H1 (cell line): ENCODE results near the gene SRPRB. TPM values are rescaled to one million over a fixed set of nuclear protein-coding genes. Genes with fewer than 3 reads are reported as not detected.

ENCODE experiments used
- CTCF ChIA-PET: fragments of 300-600 bp; sonication (Branson Sonifier 250); formaldehyde crosslinking; loops from one replicate; lab custom pipeline; 2021; ENCODE audit not compliant: partially characterized antibody; lab: Charles Lee
- POLR2A ChIA-PET: fragments of 300-600 bp; sonication (Branson Sonifier 250); formaldehyde crosslinking; loops from one replicate; lab custom pipeline; 2021; ENCODE audit warnings: inconsistent platforms; ENCODE audit not compliant: partially characterized antibody; lab: Charles Lee
- DNase-seq, 2 experiments: peaks; one replicate each; pipeline versions ENCODE4 v3.0.0 to v3.0.0-alpha.2; 2010 to 2022; ENCODE audit warnings: low spot score in 2 of 2, low read depth in 1 of 2, mixed read lengths in 1 of 2
- FAIRE-seq: peaks from 2 replicates; lab custom pipeline; 2011; peaks lifted over from hg19 to GRCh38; lab: Jason Lieb, UNC
- H2AFZ ChIP-seq: 2 replicates; pipeline ENCODE4 v1.8.1; 2012; ENCODE audit warnings: low read length, inconsistent platforms
- H2AK5ac ChIP-seq: 2 replicates; pipeline ENCODE4 v1.6.1; 2013; ENCODE audit warnings: low read depth, low read length
- H2BK120ac ChIP-seq: replicated peaks from 2 replicates; pipeline ENCODE3; 2013; ENCODE audit warnings: low read depth, low read length, inconsistent platforms
- H2BK12ac ChIP-seq: 2 replicates; pipeline ENCODE4 v1.6.1; 2013; ENCODE audit warnings: low read depth, low read length
- H2BK15ac ChIP-seq: 2 replicates; pipeline ENCODE4 v1.6.1; 2013; ENCODE audit warnings: low read length
- H2BK20ac ChIP-seq: 2 replicates; pipeline ENCODE4 v1.6.1; 2013; ENCODE audit warnings: low read length
- H2BK5ac ChIP-seq: 2 replicates; pipeline ENCODE4 v1.6.1; 2013; ENCODE audit warnings: low read depth, low read length
- H3K14ac ChIP-seq: 2 replicates; pipeline ENCODE4 v1.6.1; 2013; ENCODE audit warnings: inconsistent platforms; ENCODE audit not compliant: insufficient read length
- H3K18ac ChIP-seq: 2 replicates; pipeline ENCODE4 v1.6.1; 2013; ENCODE audit warnings: low read length; ENCODE audit errors: extremely low read depth
- H3K23ac ChIP-seq: 2 replicates; pipeline ENCODE4 v1.6.1; 2013; ENCODE audit warnings: inconsistent platforms; ENCODE audit not compliant: insufficient read length
- H3K23me2 ChIP-seq: 2 replicates; pipeline ENCODE4 v1.6.1; 2013; ENCODE audit warnings: low read depth, low read length
- H3K27ac ChIP-seq: 2 replicates; pipeline ENCODE4 v1.6.1; 2011; ENCODE audit warnings: low read depth, low read length, inconsistent platforms
- H3K27me3 ChIP-seq, 4 experiments: replicated peaks in 1 of 4; 1 replicate in 1 of 4; 2 replicates in 3 of 4; pipeline versions ENCODE4 v1.6.1 to v1.8.1; 2011 to 2013; ENCODE audit warnings: low read length in 3 of 4, mild to moderate bottlenecking in 3 of 4, inconsistent platforms in 2 of 4, mixed read lengths in 2 of 4, moderate library complexity in 1 of 4; ENCODE audit not compliant: control insufficient read depth in 3 of 4, insufficient read depth in 3 of 4; ENCODE audit errors: extremely low read depth in 1 of 4
- H3K36me3 ChIP-seq, 4 experiments: 2 replicates each; pipeline versions ENCODE4 v1.6.1 to v1.8.1; 2011 to 2013; ENCODE audit warnings: mild to moderate bottlenecking in 4 of 4, low read length in 3 of 4, moderate library complexity in 2 of 4, control low read depth in 1 of 4, inconsistent platforms in 1 of 4; ENCODE audit not compliant: insufficient read depth in 4 of 4, control insufficient read depth in 2 of 4
- H3K4ac ChIP-seq: replicated peaks from 2 replicates; pipeline ENCODE3; 2013; ENCODE audit warnings: low read length, low read depth, mixed read lengths, inconsistent platforms; ENCODE audit not compliant: insufficient read length
- H3K4me1 ChIP-seq, 4 experiments: replicated peaks in 1 of 4; 1 replicate in 1 of 4; 2 replicates in 3 of 4; pipeline versions ENCODE4 v1.6.1 to v1.8.1; 2011 to 2013; ENCODE audit warnings: low read length in 3 of 4, inconsistent platforms in 2 of 4, mixed read lengths in 1 of 4; ENCODE audit not compliant: insufficient read depth in 4 of 4, control insufficient read depth in 3 of 4
- H3K4me2 ChIP-seq, 2 experiments: 2 replicates each; pipeline versions ENCODE4 v1.6.1 to v1.8.1; 2011 to 2013; ENCODE audit warnings: low read depth in 2 of 2, low read length in 2 of 2, control low read depth in 1 of 2, inconsistent platforms in 1 of 2, mild to moderate bottlenecking in 1 of 2; ENCODE audit not compliant: insufficient read depth in 1 of 2
- H3K4me3 ChIP-seq, 4 experiments: fragments of 200-600, 300-600 bp in 1 of 4; sonication (generic), shearing (Covaris generic), sonication (Bioruptor Twin) in 1 of 4; 2 replicates each; pipeline versions ENCODE4 v1.5.1 to v1.8.1; 2011 to 2016; ENCODE audit warnings: low read length in 4 of 4, low read depth in 3 of 4, control low read depth in 2 of 4, inconsistent platforms in 2 of 4, mild to moderate bottlenecking in 2 of 4, mixed read lengths in 1 of 4, moderate library complexity in 1 of 4; ENCODE audit not compliant: insufficient read depth in 2 of 4; ENCODE audit errors: extremely low read depth in 1 of 4
- H3K56ac ChIP-seq: replicated peaks from 2 replicates; pipeline ENCODE3; 2013; ENCODE audit warnings: low read depth, mild to moderate bottlenecking, mixed read lengths, low read length, inconsistent platforms; ENCODE audit not compliant: insufficient read length
- H3K79me1 ChIP-seq: 2 replicates; pipeline ENCODE4 v1.6.1; 2013; ENCODE audit warnings: low read depth, low read length, control low read depth
- H3K79me2 ChIP-seq, 2 experiments: 2 replicates each; pipeline versions ENCODE4 v1.6.1 to v1.8.1; 2012 to 2013; ENCODE audit warnings: low read length in 2 of 2, mild to moderate bottlenecking in 2 of 2, inconsistent platforms in 1 of 2; ENCODE audit not compliant: insufficient read depth in 2 of 2, control insufficient read depth in 1 of 2
- H3K9ac ChIP-seq, 4 experiments: replicated peaks in 1 of 4; 1 replicate in 1 of 4; 2 replicates in 3 of 4; pipeline versions ENCODE4 v1.6.1 to v1.8.1; 2011 to 2013; ENCODE audit warnings: low read depth in 3 of 4, low read length in 3 of 4, control low read depth in 2 of 4, mild to moderate bottlenecking in 2 of 4, moderate library complexity in 2 of 4, inconsistent platforms in 1 of 4; ENCODE audit errors: extremely low read depth in 1 of 4
- H3K9me3 ChIP-seq, 2 experiments: 2 replicates each; pipeline versions ENCODE4 v1.6.1 to v1.8.1; 2012 to 2013; ENCODE audit warnings: mild to moderate bottlenecking in 2 of 2, moderate library complexity in 2 of 2, control low read depth in 1 of 2, inconsistent platforms in 1 of 2, low read depth in 1 of 2, low read length in 1 of 2, mixed read lengths in 1 of 2; ENCODE audit not compliant: insufficient read depth in 2 of 2
- H4K20me1 ChIP-seq, 2 experiments: replicated peaks in 1 of 2; 2 replicates each; pipeline versions ENCODE3 to v1.8.1; 2011 to 2013; ENCODE audit warnings: inconsistent platforms in 2 of 2, low read length in 2 of 2, mild to moderate bottlenecking in 1 of 2; ENCODE audit not compliant: insufficient read depth in 2 of 2, control insufficient read depth in 1 of 2
- H4K5ac ChIP-seq: 2 replicates; pipeline ENCODE4 v1.6.1; 2013; ENCODE audit warnings: low read length, low read depth, mixed read lengths, inconsistent platforms; ENCODE audit not compliant: insufficient read length
- H4K8ac ChIP-seq: 2 replicates; pipeline ENCODE4 v1.8.0; 2013; ENCODE audit warnings: mild to moderate bottlenecking, moderate library complexity, low read length, inconsistent platforms; ENCODE audit not compliant: insufficient read depth; ENCODE audit errors: extremely low read depth
- H4K91ac ChIP-seq: replicated peaks from 2 replicates; pipeline ENCODE3; 2013; ENCODE audit warnings: low read length, mixed read lengths, inconsistent platforms; ENCODE audit not compliant: insufficient read length
- ASH2L ChIP-seq: fragments of 200-600, 300-600 bp; sonication (generic); IDR thresholded peaks from one replicate; pipeline ENCODE4 v1.7.1; 2017; ENCODE audit warnings: low read length
- BCL11A ChIP-seq, 2 experiments: IDR thresholded peaks; one replicate each; pipeline ENCODE4 v1.6.1; 2011; ENCODE audit warnings: low read depth in 2 of 2, low read length in 2 of 2, mild to moderate bottlenecking in 2 of 2
- CTCF ChIP-seq, 3 experiments: IDR thresholded peaks; 1 replicate in 2 of 3; 2 replicates in 1 of 3; pipeline versions ENCODE4 v1.5.1 to v1.6.1; 2011; ENCODE audit warnings: low read length in 3 of 3, mild to moderate bottlenecking in 3 of 3, inconsistent platforms in 2 of 3, low read depth in 1 of 3, moderate library complexity in 1 of 3; ENCODE audit not compliant: insufficient read depth in 1 of 3; ENCODE audit errors: control extremely low read depth in 1 of 3
- HDAC6 ChIP-seq: IDR thresholded peaks from one replicate; pipeline ENCODE4 v1.7.1; 2012; ENCODE audit warnings: low read depth, mild to moderate bottlenecking, inconsistent platforms, low read length, moderate library complexity
- RNF2 ChIP-seq: fragments of 200-900, 300-1000 bp; sonication (generic); IDR thresholded peaks from 2 replicates; pipeline ENCODE4 v1.7.1; 2016; ENCODE audit warnings: borderline replicate concordance, low read depth, mild to moderate bottlenecking, antibody characterized with exemption, low read length; ENCODE audit not compliant: poor library complexity, severe bottlenecking; ENCODE audit errors: missing control alignments
- SRF ChIP-seq: IDR thresholded peaks from 2 replicates; pipeline ENCODE4 v1.6.1; 2011; ENCODE audit warnings: mild to moderate bottlenecking, low read depth, low read length, moderate library complexity
- TEAD4 ChIP-seq: IDR thresholded peaks from 2 replicates; pipeline ENCODE4 v1.6.1; 2012; ENCODE audit warnings: low read depth, low read length, inconsistent platforms, mixed read lengths
- WGBS, 2 experiments: shearing (Covaris generic) in 1 of 2; methylation state at CpG; one replicate each; pipeline versions ENCODE4 v1.1.6 to v1.1.7; 2013 to 2015; ENCODE audit warnings: low lambda C conversion rate in 2 of 2, mixed read lengths in 2 of 2, inconsistent platforms in 1 of 2, low coverage in 1 of 2, missing lambda C conversion rate in 1 of 2; ENCODE audit not compliant: insufficient replicate concordance in 2 of 2, insufficient coverage in 1 of 2, insufficient read length in 1 of 2; ENCODE audit errors: extremely low coverage in 1 of 2, missing lambda C conversion rate in 1 of 2; 5-methylcytosine and 5-hydroxymethylcytosine counted together
- polyA plus RNA-seq, 7 experiments: library from polyadenylated mRNA; depleted of rRNA in 3 of 7; stranded (reverse) in 5 of 7; unstranded in 2 of 7; fragments of >200 nt in 5 of 7; fragments of 200-250 nt in 2 of 7; gene quantifications; 1 replicate in 5 of 7; 2 replicates in 1 of 7; 4 replicates in 1 of 7; pipeline versions ENCODE4 v1.2.1 to v1.2.3, GENCODE V29; 2011 to 2013; ENCODE audit warnings: missing spikeins in 2 of 7, mixed read lengths in 2 of 7
- total RNA-seq: library from RNA; stranded (reverse); fragmentation: NEBNext Ultra II Directional; extraction: Animal tissue kit (Norgen Biotek cat#: 25700); gene quantifications from 2 replicates; pipeline ENCODE4 v1.2.1, GENCODE V29; 2021
- TF ChIP-seq, protein P1 (sequence below): IDR thresholded peaks from 2 replicates; pipeline ENCODE4 v1.6.1; 2011; ENCODE audit warnings: low read length, improper control_type of control experiment

The SRPRB gene
- total and polyA plus RNA-seq, 2 of the 8 experiments (the other 6 are each of a cell fraction or from before 2014, with no cell fraction given) = 15.9 to 49.8 TPM

GRCh38 chr3:133797396-133798105, 8.1 kb upstream of the SRPRB start:
- no peak overlapping the region for H3K56ac ChIP-seq
- H2BK20ac ChIP-seq = no peak overlapping the region
- ChIA-PET POLR2A (no interaction called here), CTCF (no interaction called here)
- no peak overlapping the region for H2AK5ac ChIP-seq
- no peak overlapping the region for H3K4ac ChIP-seq
- peaks cover 8 to 12% of the 10 kb centered on the region in 2 experiments for H3K9me3 ChIP-seq
- no peak overlapping the region for H3K18ac ChIP-seq
- H2BK15ac ChIP-seq = no peak overlapping the region
- H4K20me1 ChIP-seq = no peaks in the 10 kb centered on the region
- no peak overlapping the region for H3K4me3 ChIP-seq
- no peaks in the 10 kb centered on the region for H3K4me1 ChIP-seq
- no peak overlapping the region for H2BK12ac ChIP-seq
- FAIRE-seq = no peak
- no peak overlapping the region for H2BK5ac ChIP-seq
- H3K27me3 ChIP-seq = no peaks in the 10 kb centered on the region; a peak in 1 of 7 replicates
- 94% methylated on average over 3 of the region's 3 CpGs; no CpG with 5 or more reads in 1 of the 2 experiments for WGBS, 2 experiments
- no peak overlapping the region for H3K27ac ChIP-seq
- H3K36me3 ChIP-seq = no peaks in the 10 kb centered on the region
- H3K23ac ChIP-seq = no peak overlapping the region
- H4K91ac ChIP-seq = no peak overlapping the region
- no peak overlapping the region for H3K9ac ChIP-seq
- no peaks in the 10 kb centered on the region for H3K23me2 ChIP-seq
- H3K79me1 ChIP-seq = no peaks in the 10 kb centered on the region
- H3K79me2 ChIP-seq = no peaks in the 10 kb centered on the region
- no peak overlapping the region for H4K8ac ChIP-seq
- no peak overlapping the region for H3K14ac ChIP-seq
- no peak for DNase-seq
- no peak overlapping the region for H2BK120ac ChIP-seq
- no peak overlapping the region for H4K5ac ChIP-seq
- H3K4me2 ChIP-seq = no peak overlapping the region
- no peak for TF ChIP-seq SRF
- no peak for TF ChIP-seq RNF2
- no peak for TF ChIP-seq TEAD4
- TF ChIP-seq, protein P1, sequence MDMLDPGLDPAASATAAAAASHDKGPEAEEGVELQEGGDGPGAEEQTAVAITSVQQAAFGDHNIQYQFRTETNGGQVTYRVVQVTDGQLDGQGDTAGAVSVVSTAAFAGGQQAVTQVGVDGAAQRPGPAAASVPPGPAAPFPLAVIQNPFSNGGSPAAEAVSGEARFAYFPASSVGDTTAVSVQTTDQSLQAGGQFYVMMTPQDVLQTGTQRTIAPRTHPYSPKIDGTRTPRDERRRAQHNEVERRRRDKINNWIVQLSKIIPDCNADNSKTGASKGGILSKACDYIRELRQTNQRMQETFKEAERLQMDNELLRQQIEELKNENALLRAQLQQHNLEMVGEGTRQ = no peak
- TF ChIP-seq CTCF (IDR thresholded peaks at IDR 0.05; ENCODE audit: control extremely low read depth in 1 of 3, insufficient read depth in 1 of 3, low read depth in 1 of 3, low read length in 3 of 3) = no peak
- no peak for TF ChIP-seq BCL11A (IDR thresholded peaks at IDR 0.05; ENCODE audit: low read depth in 2 of 2, low read length in 2 of 2)
- no peak for TF ChIP-seq ASH2L
- no peak for TF ChIP-seq HDAC6
- H2AFZ ChIP-seq = no peak overlapping the region
